ENCODE data around the gene ACAP2.

The ACAP2 gene

DNA sequence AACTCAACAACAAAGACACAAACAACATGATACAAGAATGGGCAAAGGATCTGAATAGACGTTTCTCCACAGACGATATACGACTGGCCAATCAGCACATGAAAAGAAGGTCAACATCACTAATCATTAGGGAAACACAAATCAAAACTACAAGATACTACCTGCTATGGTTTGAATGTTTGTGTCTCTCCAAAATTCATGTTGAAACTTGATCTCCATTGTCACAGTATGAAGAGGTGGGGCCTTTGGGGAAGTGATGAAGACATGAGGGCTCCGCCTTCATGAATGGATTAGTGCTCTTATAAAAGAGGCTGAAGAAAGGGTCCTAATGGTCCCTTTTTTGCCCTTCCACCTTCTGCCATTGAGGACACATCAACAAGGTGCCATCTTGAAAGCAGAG, 32.3 kb downstream of the ACAP2 start:
- H2AK5ac ChIP-seq (ENCODE audit: low read length), result no peak overlapping the region
- H3K18ac ChIP-seq (ENCODE audit: low read length), result no peak overlapping the region
- no peaks in the 10 kb centered on the region for H3K36me3 ChIP-seq (ENCODE audit: control insufficient read depth, insufficient read depth, low read length)
- no peak overlapping the region for H2BK5ac ChIP-seq (ENCODE audit: low read length)
- no peak overlapping the region for H4K8ac ChIP-seq (ENCODE audit: low read depth, low read length)
- H3K4me2 ChIP-seq (ENCODE audit: low read length), result no peak overlapping the region
- H4K5ac ChIP-seq (ENCODE audit: low read length), result no peak overlapping the region
- H3K27me3 ChIP-seq (ENCODE audit: insufficient read depth, low read length, poor library complexity), result no peaks in the 10 kb centered on the region
- no peak overlapping the region for H3K56ac ChIP-seq (ENCODE audit: low read length)
- no peak for DNase-seq
- peaks cover 7% of the 10 kb centered on the region for H3K79me2 ChIP-seq (ENCODE audit: control insufficient read depth, insufficient read depth, low read length)
- no peak overlapping the region for H3K9ac ChIP-seq (ENCODE audit: low read length)
- H2BK15ac ChIP-seq (replicated peaks; ENCODE audit: low read depth), result no peak overlapping the region
- H3K27ac ChIP-seq (ENCODE audit: low read depth, low read length), result no peak overlapping the region
- peaks cover 8% of the 10 kb centered on the region for H3K79me1 ChIP-seq (ENCODE audit: low read length)
- WGBS (ENCODE audit: extremely low coverage, insufficient coverage, low lambda C conversion rate), result no CpG with 5 or more reads among the region's 4 CpGs
- no peak overlapping the region for H2BK120ac ChIP-seq (ENCODE audit: low read depth, low read length)
- H3K23ac ChIP-seq (ENCODE audit: low read length), result no peak overlapping the region
- no peak overlapping the region for H3K4me3 ChIP-seq (ENCODE audit: low read length)
- H3K4ac ChIP-seq (ENCODE audit: low read depth, low read length), result no peak overlapping the region
- H3K4me1 ChIP-seq (ENCODE audit: control insufficient read depth, low read depth, low read length), result no peaks in the 10 kb centered on the region

DNA sequence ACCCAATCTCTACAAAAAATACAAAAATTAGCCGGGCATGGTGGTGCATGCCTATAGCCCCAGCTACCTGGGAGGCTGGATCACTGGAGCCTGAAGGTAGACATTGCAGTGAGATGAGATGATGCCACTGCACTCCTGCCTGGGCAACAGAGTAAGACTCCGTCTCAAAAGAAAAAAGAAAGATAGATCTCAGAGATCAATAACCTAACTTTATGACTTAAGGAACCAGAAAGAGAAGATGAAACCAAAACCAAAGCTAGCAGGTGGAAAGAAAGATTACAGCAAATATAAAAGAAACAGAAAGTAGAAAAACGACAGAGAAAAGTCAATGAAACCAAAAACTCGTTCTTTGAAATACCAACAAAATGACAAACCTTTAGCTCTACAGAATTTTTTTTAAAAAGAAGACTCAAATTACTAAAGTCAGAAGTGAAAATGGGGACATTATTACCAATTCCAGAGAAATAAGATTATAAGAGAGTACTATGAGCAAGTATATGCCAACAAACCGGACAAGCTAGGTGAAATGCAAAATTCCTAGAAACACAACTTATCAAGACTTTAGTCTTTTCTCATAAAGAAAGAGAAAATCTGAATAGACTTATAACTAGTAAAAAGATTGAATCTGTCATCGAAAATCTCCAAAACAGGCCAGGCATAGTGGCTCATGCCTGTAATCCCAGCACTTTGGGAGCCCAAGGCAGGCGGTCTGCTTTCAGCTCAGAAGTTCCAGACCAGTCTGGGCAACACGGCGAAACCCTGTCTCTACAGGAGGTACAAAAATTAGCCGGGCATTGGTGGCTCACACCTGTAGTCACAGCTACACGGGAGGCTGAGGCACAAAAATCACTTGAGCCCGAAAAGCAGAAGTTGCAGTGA, 35.0 kb downstream of the ACAP2 start:
- no peak overlapping the region for H3K9ac ChIP-seq (ENCODE audit: low read length)
- no CpG with 5 or more reads among the region's 12 CpGs for WGBS (ENCODE audit: extremely low coverage, insufficient coverage, low lambda C conversion rate)
- no peak overlapping the region for H3K4me3 ChIP-seq (ENCODE audit: low read length)

DNA sequence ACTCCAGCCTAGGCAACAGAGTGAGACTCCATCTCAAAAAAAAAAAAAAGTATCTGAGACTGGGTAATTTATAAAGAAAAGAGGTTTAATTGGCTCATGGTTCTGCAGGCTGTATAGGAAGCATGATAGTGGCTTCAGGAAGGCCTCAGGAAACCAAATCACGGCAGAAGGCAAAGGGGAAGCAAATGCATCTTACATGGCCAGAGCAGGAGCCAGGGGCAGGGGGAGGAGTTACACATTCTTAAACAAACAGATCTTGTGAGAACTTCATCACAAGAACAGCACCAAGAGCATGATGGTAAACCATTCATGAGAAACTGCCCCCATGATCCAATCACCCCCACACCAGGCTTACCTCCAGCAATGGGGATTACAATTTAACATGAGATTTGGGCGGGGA, 37.2 kb downstream of the ACAP2 start:
- Histone ChIP-seq H3K79me2 (ENCODE audit: control insufficient read depth, insufficient read depth, low read length) (peaks cover 9% of the 10 kb centered on the region), H3K18ac (ENCODE audit: low read length) (no peak overlapping the region), H3K4me2 (ENCODE audit: low read length) (no peak overlapping the region), H4K5ac (ENCODE audit: low read length) (no peak overlapping the region), H3K27me3 (ENCODE audit: insufficient read depth, low read length, poor library complexity) (no peaks in the 10 kb centered on the region), H3K4me1 (ENCODE audit: control insufficient read depth, low read depth, low read length) (no peaks in the 10 kb centered on the region), H3K27ac (ENCODE audit: low read depth, low read length) (no peak overlapping the region), H2BK5ac (ENCODE audit: low read length) (no peak overlapping the region), H2BK120ac (ENCODE audit: low read depth, low read length) (no peak overlapping the region), H3K36me3 (ENCODE audit: control insufficient read depth, insufficient read depth, low read length) (no peaks in the 10 kb centered on the region), H3K23ac (ENCODE audit: low read length) (no peak overlapping the region), H2AK5ac (ENCODE audit: low read length) (no peak overlapping the region), H2BK15ac (replicated peaks; ENCODE audit: low read depth) (no peak overlapping the region), H4K8ac (ENCODE audit: low read depth, low read length) (no peak overlapping the region), H3K4ac (ENCODE audit: low read depth, low read length) (no peak overlapping the region), H3K9ac (ENCODE audit: low read length) (no peak overlapping the region), H3K4me3 (ENCODE audit: low read length) (no peak overlapping the region), H3K56ac (ENCODE audit: low read length) (no peak overlapping the region), H3K79me1 (ENCODE audit: low read length) (peaks cover 14% of the 10 kb centered on the region)
- DNase-seq, result no peak
- no CpG with 5 or more reads among the region's 2 CpGs for WGBS (ENCODE audit: extremely low coverage, insufficient coverage, low lambda C conversion rate)

More for the DNA sequence above, 35.0 kb downstream of the ACAP2 start:
- Histone ChIP-seq H3K56ac (ENCODE audit: low read length) (no peak overlapping the region), H3K79me1 (ENCODE audit: low read length) (peaks cover 10% of the 10 kb centered on the region), H3K27me3 (ENCODE audit: insufficient read depth, low read length, poor library complexity) (no peaks in the 10 kb centered on the region), H4K5ac (ENCODE audit: low read length) (no peak overlapping the region), H3K4me1 (ENCODE audit: control insufficient read depth, low read depth, low read length) (no peaks in the 10 kb centered on the region), H3K36me3 (ENCODE audit: control insufficient read depth, insufficient read depth, low read length) (no peaks in the 10 kb centered on the region), H3K4me2 (ENCODE audit: low read length) (no peak overlapping the region), H3K23ac (ENCODE audit: low read length) (no peak overlapping the region), H3K4ac (ENCODE audit: low read depth, low read length) (no peak overlapping the region), H2BK120ac (ENCODE audit: low read depth, low read length) (no peak overlapping the region), H3K79me2 (ENCODE audit: control insufficient read depth, insufficient read depth, low read length) (peaks cover 9% of the 10 kb centered on the region), H4K8ac (ENCODE audit: low read depth, low read length) (no peak overlapping the region), H2BK15ac (replicated peaks; ENCODE audit: low read depth) (no peak overlapping the region), H3K18ac (ENCODE audit: low read length) (no peak overlapping the region), H2BK5ac (ENCODE audit: low read length) (no peak overlapping the region), H2AK5ac (ENCODE audit: low read length) (no peak overlapping the region), H3K27ac (ENCODE audit: low read depth, low read length) (no peak overlapping the region)
- no peak for DNase-seq

DNA sequence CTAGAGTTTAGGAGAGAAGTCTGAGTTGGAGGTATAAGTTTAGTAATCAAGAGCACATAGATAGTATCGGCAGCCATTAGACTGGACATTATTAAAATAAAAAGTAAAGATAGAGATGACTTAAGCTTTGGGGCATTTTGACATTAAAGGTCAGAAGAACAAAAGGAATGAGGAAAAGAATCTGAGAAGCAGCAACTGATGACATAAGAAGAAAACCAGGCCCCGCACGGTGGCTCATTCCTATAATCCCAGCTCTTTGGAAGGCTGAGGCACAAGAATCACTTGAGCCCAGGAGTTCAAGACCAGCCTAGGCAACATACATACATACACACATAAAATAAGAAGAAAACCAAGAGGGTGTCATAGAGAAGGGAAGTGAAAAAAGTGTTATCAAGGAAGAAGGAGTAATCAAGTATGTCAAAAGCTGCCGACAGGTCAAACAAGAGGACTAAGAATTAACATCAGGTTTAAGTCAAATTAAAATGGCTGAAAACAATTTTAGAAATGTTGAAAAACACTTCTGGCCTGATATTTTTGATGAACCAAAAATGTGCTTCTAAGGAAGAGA, 38.9 kb downstream of the ACAP2 start:
- Histone ChIP-seq H3K23ac (ENCODE audit: low read length) (no peak overlapping the region), H3K4me2 (ENCODE audit: low read length) (no peak overlapping the region), H2BK15ac (replicated peaks; ENCODE audit: low read depth) (no peak overlapping the region), H3K4ac (ENCODE audit: low read depth, low read length) (no peak overlapping the region), H2BK5ac (ENCODE audit: low read length) (no peak overlapping the region), H3K27me3 (ENCODE audit: insufficient read depth, low read length, poor library complexity) (no peaks in the 10 kb centered on the region), H4K8ac (ENCODE audit: low read depth, low read length) (no peak overlapping the region), H3K4me3 (ENCODE audit: low read length) (no peak overlapping the region), H2AK5ac (ENCODE audit: low read length) (no peak overlapping the region), H3K4me1 (ENCODE audit: control insufficient read depth, low read depth, low read length) (no peaks in the 10 kb centered on the region), H3K18ac (ENCODE audit: low read length) (no peak overlapping the region), H3K79me1 (ENCODE audit: low read length) (peaks cover 14% of the 10 kb centered on the region), H3K27ac (ENCODE audit: low read depth, low read length) (no peak overlapping the region), H2BK120ac (ENCODE audit: low read depth, low read length) (no peak overlapping the region), H3K36me3 (ENCODE audit: control insufficient read depth, insufficient read depth, low read length) (no peaks in the 10 kb centered on the region), H3K79me2 (ENCODE audit: control insufficient read depth, insufficient read depth, low read length) (peaks cover 9% of the 10 kb centered on the region), H4K5ac (ENCODE audit: low read length) (no peak overlapping the region), H3K56ac (ENCODE audit: low read length) (no peak overlapping the region), H3K9ac (ENCODE audit: low read length) (no peak overlapping the region)
- DNase-seq, result no peak
- no CpG with 5 or more reads among the region's 4 CpGs for WGBS (ENCODE audit: extremely low coverage, insufficient coverage, low lambda C conversion rate)

DNA sequence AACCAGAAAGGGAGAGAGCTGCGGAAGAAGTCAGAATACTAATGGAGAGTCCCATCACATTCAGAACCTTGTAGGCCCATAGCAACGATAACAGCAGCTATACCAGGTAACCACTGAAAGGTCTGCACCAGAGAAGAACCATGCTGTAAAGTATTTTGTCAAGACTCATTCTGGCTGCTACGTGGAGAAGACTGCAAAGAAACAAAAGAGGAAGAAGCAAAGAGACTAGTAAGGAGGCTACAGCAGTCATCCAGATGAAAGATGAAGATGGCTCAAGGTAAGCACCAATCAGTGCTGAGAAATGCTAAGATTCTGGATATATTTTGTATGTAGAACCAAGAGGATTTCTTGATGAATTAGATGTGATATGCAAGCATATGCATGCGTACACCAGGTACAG, 39.6 kb downstream of the ACAP2 start:
- no CpG with 5 or more reads among the region's 4 CpGs for WGBS (ENCODE audit: extremely low coverage, insufficient coverage, low lambda C conversion rate)

More for the DNA sequence above, 39.6 kb downstream of the ACAP2 start:
- Histone ChIP-seq H2BK120ac (ENCODE audit: low read depth, low read length) (no peak overlapping the region), H2BK5ac (ENCODE audit: low read length) (no peak overlapping the region), H3K23ac (ENCODE audit: low read length) (no peak overlapping the region), H3K27ac (ENCODE audit: low read depth, low read length) (no peak overlapping the region), H3K4ac (ENCODE audit: low read depth, low read length) (no peak overlapping the region), H2AK5ac (ENCODE audit: low read length) (no peak overlapping the region), H3K27me3 (ENCODE audit: insufficient read depth, low read length, poor library complexity) (no peaks in the 10 kb centered on the region), H3K18ac (ENCODE audit: low read length) (no peak overlapping the region), H3K4me2 (ENCODE audit: low read length) (no peak overlapping the region), H3K56ac (ENCODE audit: low read length) (no peak overlapping the region), H3K4me1 (ENCODE audit: control insufficient read depth, low read depth, low read length) (no peaks in the 10 kb centered on the region), H3K79me2 (ENCODE audit: control insufficient read depth, insufficient read depth, low read length) (peaks cover 8% of the 10 kb centered on the region), H3K4me3 (ENCODE audit: low read length) (no peak overlapping the region), H3K79me1 (ENCODE audit: low read length) (peaks cover 14% of the 10 kb centered on the region), H4K8ac (ENCODE audit: low read depth, low read length) (no peak overlapping the region), H3K36me3 (ENCODE audit: control insufficient read depth, insufficient read depth, low read length) (no peaks in the 10 kb centered on the region), H4K5ac (ENCODE audit: low read length) (no peak overlapping the region), H3K9ac (ENCODE audit: low read length) (no peak overlapping the region), H2BK15ac (replicated peaks; ENCODE audit: low read depth) (no peak overlapping the region)
- DNase-seq, result no peak
